G401.6 (cell line): ENCODE measurements around the gene ATF4.
"Not testable (repeated sequence)": the region's sequence is repeated elsewhere in the genome, so short reads cannot be mapped to it uniquely, and the experiment has no call there.

Experiments
- FAIRE-seq: peaks from 2 replicates; lab custom pipeline; 2012; peaks lifted over from hg19 to GRCh38; lab: Jason Lieb, UNC

ATF4 gene

GRCh38 chr22:39511226-39511625 lies 9.1 kb upstream of the ATF4 start:
- no peak for FAIRE-seq

DNA sequence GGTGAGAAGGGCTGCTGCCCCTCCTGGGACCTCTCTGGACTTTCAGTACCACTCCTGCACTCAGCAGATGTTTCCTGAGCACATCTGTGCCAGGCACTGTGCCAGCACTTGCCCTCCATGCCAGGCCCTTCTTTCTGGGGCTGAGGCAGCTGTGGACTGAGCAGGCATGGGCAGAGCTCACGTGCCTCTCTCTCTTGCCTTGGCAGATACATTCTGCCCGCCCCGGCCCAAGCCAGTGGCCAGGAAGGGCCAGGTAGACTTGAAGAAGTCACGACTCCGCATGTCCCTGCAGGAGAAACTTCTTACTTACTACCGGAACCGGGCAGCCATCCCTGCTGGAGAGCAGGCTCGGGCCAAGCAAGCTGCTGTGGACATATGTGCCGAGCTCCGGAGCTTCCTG lies 8.3 kb upstream of the ATF4 start:
- FAIRE-seq: no peak

GRCh38 chr22:39513791-39514190 lies 6.6 kb upstream of the ATF4 start:
- FAIRE-seq: no peak

- no peak for FAIRE-seq
Measured at GRCh38 chr22:39514373-39514973, 5.9 kb upstream of the ATF4 start.

DNA sequence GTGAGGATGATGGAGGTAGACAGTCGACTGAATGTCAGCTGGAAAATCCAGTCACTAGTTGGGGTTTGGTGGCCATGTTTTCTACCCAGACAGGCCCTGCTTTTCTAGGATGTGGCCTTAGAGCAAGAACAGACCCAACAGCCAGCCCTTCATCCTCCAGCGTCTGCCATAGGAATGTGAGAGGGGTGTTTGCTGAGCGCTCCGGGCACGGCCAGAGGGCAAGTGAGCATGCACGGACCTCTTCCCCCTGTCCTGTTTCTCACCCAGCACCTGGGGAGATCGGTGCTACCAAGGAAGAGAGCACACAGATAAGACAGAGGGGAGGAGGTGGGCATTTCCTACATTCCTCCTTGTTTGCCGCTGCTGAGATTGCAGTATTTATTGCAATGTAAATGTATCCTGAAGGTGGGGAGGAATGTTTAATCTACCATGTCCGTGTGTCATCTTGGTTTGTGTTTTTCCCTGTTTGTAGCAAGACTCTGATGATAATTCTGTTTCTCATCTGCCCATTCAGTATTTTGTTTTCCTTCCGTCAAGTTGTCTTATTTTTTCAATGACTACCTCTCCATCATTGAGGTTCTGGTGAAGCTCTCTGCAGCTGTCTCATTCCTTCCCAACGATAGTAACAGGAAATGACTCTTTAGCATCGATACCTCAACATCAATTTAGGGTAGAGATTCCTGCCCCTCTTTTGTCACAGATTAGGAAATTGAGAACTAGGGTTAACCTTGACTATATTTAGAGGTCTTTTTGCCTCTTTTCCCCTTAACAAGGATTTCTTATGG lies 4.9 kb upstream of the ATF4 start:
- no peak for FAIRE-seq

DNA sequence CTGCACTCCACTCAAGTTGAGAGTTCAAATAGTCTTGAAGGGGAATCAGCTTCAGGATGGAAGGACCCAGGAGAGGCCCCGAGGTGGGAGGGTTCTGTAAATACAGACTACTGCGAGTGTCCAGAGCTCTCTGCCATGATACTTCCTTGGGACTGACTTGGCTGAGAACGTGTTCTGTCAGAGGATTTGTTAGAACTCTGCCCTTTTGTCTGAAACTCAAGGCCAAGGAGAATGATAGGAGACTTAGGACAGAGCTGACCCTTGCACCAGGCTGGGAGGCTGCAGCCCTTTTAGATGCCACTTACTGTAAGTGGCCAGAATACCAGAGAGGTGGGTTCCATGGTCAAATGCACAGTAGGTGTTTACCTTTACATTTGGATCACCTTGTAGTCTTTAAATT lies 2.9 kb upstream of the ATF4 start:
- no peak for FAIRE-seq

- peak; percentile 62 for FAIRE-seq
Measured at GRCh38 chr22:39518144-39518786, 2.1 kb upstream of the ATF4 start.

GRCh38 chr22:39518996-39519680 lies 1.2 kb upstream of the ATF4 start:
- no peak for FAIRE-seq

DNA sequence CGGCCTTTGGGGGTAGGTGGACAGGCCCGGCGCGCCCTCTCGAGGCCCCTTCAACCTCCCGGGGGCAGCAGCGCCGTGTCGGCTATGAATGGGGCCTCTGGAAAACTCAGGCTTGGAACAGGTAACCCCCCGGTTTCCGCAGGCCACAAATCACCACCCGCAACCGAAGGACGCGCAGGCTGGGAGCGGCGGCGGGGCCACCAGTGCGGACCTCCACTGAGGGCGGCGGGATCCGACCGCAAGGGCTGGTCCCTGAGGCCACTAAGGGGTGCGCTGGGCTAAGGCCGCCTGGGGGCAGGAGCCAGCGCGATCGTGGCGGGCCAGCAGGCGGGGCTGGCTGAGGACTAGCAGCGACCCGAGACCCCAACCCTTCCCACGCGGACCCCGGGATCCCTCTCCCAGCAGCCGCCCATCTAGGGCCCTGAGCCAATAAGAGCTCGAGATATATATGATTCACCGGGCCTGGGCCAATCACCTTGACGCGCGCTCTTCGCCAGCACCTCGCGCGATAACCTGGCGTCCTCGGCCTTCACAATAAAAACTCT lies 609 bp upstream of the ATF4 start:
- FAIRE-seq: peak; percentile 98

DNA sequence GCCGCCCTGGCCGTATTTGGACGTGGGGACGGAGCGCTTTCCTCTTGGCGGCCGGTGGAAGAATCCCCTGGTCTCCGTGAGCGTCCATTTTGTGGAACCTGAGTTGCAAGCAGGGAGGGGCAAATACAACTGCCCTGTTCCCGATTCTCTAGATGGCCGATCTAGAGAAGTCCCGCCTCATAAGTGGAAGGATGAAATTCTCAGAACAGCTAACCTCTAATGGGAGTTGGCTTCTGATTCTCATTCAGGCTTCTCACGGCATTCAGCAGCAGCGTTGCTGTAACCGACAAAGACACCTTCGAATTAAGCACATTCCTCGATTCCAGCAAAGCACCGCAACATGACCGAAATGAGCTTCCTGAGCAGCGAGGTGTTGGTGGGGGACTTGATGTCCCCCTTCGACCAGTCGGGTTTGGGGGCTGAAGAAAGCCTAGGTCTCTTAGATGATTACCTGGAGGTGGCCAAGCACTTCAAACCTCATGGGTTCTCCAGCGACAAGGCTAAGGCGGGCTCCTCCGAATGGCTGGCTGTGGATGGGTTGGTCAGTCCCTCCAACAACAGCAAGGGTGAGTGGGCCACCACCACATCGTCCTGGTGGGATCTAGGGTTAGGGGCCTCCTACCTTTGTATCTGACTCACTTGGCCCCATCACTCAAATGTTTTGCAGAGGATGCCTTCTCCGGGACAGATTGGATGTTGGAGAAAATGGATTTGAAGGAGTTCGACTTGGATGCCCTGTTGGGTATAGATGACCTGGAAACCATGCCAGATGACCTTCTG lies 934 bp downstream of the ATF4 start:
- FAIRE-seq: not testable (repeated sequence)

DNA sequence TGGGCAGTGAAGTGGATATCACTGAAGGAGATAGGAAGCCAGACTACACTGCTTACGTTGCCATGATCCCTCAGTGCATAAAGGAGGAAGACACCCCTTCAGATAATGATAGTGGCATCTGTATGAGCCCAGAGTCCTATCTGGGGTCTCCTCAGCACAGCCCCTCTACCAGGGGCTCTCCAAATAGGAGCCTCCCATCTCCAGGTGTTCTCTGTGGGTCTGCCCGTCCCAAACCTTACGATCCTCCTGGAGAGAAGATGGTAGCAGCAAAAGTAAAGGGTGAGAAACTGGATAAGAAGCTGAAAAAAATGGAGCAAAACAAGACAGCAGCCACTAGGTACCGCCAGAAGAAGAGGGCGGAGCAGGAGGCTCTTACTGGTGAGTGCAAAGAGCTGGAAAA lies 1.7 kb downstream of the ATF4 start:
- FAIRE-seq: not testable (repeated sequence)

DNA sequence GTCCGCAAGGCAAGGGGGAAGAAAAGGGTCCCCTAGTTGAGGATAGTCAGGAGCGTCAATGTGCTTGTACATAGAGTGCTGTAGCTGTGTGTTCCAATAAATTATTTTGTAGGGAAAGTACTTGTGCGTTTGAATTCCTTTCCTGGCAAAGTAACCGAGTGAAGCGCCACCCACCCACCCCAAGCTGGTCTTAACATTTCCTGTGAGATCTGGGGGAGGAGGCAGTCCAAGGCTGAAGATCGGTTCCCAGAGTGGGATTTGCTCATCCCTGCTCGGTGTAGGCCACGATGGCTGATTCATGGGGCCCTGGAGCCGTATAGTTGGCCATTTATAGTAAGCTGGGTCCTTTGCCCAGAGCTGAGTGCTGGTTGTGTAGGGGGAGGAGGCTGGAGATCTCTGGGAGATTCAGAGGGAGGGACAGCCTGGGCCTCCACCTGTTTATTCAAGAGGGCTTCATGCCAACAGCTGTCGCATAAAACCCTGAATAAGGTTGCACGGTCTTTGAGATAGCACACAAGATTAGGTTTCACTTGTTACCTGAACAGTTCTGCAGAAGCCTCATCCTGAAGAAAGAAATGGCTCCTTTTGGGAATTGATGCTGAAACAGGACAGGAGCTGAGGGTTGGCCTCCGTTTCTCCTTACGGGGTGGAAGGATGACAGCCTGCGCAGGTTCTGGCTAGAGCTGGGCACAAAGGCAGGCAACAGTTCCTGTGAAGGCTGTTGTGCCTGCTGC lies 2.4 kb downstream of the ATF4 start:
- no peak for FAIRE-seq

- FAIRE-seq: no peak
Measured at GRCh38 chr22:39524089-39524752, 3.9 kb downstream of the ATF4 start.

DNA sequence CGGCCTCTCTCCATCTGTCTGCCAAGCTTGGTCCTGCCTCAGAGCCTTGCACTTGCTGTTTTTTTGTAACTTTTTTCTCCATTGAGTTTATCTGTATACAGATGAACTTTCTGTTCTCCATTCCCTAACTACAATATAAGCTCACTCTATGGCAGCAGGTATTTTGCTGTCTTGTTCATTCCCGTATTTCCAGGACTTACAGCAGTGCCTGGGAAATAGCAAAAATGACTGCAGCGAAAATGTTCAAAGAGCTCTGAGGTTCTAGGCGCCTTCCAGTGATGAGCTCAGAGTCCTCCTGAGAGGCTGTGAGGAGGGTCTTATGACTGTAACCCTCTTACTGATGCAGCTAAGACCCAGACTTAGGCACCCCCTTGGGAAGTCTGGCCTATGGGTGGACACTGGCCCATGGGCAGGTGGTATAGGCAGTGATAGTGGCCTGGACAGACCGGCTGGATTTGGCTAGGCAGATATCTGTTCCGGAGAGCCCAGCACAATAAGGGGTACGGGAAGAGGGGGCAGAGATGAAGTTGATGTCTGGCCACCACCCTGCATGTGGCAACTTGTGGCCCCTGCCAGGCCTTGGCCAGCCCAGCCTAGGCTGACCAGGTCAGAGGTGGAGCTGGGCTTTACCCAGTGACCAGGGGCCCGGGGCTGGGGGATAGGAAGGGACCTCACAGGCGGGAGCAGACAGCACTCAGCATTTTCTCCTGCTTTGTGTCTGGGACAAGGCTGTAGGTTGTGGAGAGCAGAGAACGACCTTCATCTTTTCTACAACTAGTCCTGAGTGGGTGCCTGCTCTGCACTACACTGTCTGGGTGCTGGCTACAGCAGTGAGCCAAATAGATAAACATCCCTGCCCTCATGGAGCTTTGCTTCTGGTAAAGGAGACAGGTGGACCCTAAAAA lies 4.6 kb downstream of the ATF4 start:
- peak; percentile 96 for FAIRE-seq

GRCh38 chr22:39525658-39525975 lies 5.3 kb downstream of the ATF4 start:
- FAIRE-seq: no peak

GRCh38 chr22:39526736-39527171 lies 6.4 kb downstream of the ATF4 start:
- FAIRE-seq: no peak

DNA sequence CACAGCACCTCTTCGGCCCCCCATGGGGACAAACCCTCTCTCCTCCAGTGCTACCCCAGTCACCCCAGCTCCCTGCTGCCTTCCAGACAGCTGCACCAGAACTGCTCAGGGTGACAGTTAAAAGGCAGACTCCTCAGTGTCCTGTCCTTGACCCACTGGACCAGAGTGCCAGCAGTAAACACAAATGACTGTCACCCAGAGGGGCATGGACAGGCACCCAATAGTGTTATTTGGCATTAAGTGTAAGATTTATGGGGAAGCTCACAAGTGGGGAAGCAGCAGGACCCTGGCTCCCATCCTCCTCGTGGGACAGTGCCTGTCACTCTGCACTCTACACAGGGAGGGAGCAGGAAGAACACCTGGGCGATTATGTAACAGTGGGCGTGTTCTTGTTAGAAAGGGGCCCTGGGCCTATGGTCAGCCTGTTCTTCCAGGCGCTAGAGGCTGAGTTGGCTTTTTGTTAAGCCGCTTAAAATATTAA lies 7.2 kb downstream of the ATF4 start:
- peak; percentile 55 for FAIRE-seq

GRCh38 chr22:39528080-39528661 lies 7.8 kb downstream of the ATF4 start:
- FAIRE-seq: no peak
